ENCODE results near the gene USP9X.
"Not testable (repeated sequence)": the region's sequence is repeated elsewhere in the genome, so short reads cannot be mapped to it uniquely, and the experiment has no call there.

The USP9X gene

DNA sequence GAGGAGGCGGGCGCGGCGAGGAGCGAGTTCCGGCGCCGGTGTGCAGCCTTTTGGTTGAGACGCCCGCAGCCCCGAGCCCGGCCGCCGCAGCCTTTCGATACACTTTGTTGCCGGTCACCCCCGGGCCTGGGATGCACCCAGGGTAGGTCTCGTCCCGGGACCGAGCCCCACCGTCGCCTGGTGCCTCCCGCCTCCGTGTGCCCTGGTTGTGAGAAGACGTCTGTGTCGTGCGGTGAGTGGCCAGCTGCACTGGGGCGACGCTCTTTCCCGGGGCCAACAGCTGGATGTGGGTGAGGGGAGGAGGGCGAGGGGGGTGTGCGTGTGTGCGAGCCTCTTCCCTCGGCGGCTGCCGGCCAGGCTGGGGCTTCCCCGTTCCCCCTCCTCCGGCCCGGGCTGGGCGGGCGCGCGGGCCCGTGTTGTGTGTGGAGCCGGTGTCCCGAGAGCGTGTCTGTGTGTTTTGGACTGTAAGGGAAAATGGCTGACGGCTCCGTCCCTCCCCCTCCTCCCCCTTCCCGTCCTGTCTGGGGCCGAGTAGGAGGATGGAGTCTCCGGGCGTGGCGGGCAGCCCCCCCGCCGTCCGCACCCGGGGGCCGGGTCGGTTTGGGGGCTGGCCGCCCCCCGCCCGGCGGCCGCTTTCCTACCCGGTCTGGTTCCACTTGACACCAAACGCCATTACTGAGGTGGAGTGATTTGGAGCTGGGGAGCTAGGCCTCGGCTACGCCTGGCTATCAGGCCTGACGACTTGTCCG lies 807 bp downstream of the USP9X start:
- FAIRE-seq = no peak

DNA sequence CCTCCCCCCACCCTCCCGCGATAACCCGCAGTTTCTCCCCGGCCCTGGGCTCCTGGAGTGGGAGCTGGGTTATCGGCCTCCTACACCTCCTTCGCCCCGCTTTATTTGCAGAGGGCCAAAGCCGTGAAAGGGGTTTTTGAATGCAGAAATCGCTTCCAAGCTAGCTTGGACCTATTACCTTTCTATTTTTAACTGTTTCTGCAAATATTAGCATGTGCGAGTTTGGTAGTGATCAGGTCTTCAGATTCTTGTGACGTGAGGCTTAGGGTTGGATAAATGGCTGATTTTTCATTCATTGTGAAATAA lies 1.3 kb downstream of the USP9X start:
- FAIRE-seq = no peak

DNA sequence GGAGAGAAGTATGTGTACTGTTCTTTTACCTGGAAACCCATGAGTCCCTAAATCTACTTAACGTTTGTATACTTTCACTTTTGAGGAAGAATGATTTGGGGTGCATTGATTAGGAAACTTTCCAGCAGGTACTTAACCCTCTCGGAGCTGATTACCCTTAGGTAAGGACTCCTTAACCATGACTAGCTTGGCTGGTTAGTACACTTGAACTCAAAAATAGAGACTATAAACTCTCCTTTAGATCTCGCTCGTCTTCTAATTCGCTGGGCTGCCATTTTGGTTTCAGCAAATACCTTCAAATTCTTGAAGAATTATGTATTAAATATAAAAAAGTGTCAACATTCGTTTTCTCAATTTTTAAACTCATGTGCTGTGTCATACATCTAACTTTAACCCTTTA lies 2.0 kb downstream of the USP9X start:
- FAIRE-seq = no peak

DNA sequence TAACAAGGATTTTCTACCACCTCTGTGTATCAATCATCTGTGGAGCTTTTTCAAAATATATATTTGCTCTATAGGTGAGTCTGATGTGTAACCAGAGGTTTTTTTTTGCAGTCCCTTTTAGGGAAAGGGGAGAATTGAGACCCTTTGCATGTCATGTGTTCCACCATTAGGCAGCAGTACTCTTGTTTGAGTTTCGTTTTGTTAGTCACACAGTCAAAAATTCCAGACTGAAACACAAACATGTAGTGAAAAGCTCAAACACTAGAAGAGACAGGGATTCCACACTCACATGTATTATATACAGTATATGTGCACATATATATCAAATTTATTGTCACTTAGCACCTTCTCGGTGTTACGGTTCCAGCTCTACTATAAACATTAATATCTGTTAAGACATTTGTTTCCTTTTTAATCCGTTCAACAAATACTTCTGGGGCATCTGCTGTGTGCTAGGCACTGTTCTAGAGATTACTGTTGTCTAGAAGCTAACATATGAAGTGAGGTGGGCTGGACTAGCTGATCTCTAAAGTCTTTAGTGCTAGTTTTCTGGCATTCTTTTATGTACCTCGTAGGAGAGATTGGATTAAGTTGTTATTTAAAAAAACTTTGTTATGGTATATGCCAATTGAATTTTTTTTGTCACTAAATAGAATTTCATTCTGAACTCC lies 5.5 kb downstream of the USP9X start:
- FAIRE-seq = no peak

DNA sequence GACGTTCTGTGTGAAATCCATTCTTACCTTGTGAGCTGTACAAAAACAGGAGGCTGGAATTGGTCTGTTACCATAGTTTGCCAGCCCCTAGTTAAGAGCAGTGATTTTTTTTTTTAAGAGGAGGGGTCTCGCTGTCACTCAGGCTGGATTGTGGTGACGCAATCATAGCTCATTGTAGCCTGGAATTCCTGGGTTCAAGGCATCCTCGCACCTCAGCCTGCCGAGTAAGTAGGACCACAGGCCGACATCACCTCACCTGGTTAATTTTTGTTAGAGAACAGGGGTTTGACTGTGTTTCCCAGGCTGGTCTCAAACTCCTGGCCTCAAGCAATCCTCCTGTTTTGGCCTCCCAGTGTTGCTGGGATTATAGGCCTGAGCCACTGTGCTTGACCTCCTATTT lies 7.5 kb downstream of the USP9X start:
- no peak for FAIRE-seq

DNA sequence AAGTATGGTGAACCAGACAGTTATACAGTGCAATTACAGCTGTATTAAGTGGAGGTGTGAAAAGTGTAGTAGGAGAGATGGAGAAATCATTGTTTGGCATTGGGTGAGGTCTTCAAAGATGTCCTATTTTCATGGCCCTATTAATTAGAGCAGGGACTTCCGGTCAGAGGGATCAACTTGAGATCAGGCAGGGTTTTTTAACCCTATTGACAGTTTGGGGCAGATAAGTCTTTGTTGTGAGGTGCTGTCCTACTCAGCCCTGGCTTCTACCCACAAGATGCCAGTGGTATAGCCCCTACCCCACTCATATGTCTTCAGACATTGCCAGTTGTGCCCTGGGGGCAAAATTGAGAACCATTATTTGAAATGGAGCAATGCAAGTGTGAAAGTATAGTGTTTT lies 9.9 kb downstream of the USP9X start:
- no peak for FAIRE-seq

DNA sequence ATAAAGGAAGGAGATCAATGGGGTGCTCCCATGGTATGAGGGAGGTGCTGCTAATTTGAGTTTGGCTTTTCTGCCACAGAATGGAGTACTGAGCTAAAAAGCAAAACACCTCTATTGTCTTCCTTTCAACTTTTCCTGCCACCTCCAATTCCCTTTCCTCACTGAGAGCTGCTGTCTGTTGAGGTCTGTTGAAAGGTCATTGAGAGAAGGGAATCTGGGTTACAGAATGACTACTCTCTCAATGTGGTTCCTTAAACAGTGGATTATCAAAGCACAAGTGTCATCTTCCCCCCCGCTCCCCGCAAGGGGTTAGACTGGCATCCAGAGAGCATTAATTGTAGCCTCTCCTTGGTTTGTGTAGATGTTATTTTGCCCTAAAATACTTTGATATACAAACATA lies 10.7 kb downstream of the USP9X start:
- FAIRE-seq = no peak

DNA sequence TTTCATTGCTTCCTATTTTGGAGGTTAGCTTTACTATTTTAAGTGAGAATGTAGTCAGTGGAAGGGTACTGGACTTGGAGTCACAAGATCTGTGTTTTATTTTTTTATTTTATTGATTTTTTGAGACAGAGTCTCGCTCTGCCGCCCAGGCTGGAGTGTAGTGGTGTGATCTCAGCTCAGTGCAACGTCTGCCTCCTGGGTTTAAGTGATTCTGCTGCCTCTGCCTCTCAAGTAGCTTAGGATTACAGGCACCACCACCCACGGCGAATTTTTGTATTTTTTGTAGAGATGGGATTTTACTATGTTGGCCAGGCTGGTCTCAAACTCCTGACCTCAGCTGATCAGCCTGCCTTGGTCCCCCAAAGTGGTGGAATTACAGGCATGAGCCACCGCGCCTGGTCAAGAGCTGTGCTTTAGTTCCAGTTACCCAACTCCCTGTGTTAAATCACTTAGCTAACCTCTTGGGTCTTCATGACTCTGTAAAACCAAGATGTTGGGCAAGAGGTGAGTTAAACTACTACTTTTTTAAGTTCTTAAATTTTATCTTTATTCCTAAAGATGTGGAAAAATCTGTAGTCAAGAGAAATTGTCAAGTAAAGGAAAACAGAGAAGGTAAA lies 11.2 kb downstream of the USP9X start:
- FAIRE-seq = no peak

DNA sequence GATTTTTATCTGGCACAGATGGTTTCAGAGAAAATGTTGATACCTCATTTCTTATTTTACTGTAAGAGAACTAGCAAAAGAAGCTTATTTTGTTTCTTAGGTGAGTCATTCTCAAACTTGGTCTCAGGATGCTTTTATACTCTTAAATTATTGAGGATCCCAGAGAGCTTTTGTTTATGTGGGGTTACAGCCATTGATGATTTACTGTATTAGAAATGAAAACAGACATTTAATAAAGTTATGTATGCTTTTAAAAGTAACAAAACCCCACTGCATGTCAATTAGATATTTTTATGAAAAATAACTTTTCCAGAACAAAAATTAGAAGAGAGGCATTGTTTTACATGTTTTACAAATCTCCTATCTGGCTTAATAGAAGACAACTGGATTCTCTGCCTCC lies 12.1 kb downstream of the USP9X start:
- FAIRE-seq = no peak

DNA sequence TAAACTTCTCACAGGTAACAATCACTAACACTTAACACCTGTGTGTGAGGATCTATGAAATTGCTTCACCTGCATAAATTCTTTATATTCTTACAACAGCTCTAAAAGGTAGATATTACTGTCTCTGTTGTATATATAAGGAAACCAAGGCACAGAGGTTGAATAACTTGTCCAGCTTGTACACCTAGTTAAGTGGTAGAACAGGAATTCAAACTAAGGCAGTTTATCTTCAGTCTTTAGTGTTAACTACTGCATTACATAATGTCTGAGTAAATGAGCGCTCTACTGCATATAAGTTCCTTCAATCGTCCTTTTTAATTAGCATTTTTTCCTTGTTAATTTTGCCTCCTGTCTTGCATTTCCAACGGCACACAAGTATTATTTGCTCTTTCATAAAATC lies 15.0 kb downstream of the USP9X start:
- no peak for FAIRE-seq

DNA sequence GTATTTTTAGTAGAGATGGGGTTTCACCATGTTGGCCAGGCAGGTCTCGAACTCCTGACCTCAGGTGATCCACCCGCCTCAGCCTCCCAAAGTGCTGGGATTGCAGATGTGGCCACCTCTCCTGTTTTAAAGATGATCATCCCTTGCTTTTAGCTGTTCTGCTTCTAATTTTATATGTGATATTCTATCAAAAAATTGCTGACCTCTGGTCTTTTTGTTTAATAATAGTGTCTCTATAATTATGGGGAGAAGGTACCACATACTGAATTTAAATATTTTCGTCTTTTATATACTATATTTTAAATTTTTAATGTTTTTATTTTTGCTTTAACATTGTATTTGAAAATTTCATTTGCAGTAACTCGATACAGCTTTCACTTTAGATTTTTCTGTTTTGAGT lies 15.6 kb downstream of the USP9X start:
- no peak for FAIRE-seq

DNA sequence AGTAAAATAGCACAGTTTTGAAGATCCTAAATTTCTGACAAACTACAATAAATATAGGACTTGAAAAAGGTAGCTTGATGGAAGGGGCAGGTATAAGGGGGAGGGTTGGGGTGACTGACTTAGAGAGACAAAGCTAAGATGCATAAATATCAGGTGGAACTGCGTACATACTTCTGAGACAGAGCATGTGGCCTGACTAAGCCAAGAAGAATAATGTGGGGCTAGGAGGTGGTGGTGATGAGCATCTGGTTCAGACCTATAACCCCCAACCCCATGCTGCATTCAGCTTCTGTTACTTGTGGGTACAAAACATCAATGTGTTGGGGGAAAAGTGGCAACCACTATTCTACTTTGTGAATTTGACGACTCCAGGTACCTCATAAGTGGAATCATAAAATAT lies 19.8 kb downstream of the USP9X start:
- no peak for FAIRE-seq

DNA sequence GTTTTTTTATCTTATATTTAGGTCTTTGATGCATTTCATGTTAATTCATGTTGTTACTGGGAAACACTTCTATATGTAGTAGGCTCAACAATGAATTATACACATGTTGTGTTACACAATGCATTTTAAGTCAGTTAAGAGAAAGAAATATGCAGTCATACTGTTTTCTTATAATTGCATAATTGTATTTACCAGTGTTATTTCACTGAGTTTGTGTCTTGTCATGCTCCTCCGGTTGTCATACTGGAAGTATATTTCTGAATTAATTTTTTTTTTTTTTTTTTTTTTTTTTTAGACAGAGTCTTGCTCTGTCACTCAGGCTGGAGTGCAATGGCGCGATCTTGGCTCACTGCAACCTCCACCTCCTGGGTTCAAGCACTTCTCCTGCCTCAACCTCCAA lies 21.0 kb downstream of the USP9X start:
- FAIRE-seq = not testable (repeated sequence)

DNA sequence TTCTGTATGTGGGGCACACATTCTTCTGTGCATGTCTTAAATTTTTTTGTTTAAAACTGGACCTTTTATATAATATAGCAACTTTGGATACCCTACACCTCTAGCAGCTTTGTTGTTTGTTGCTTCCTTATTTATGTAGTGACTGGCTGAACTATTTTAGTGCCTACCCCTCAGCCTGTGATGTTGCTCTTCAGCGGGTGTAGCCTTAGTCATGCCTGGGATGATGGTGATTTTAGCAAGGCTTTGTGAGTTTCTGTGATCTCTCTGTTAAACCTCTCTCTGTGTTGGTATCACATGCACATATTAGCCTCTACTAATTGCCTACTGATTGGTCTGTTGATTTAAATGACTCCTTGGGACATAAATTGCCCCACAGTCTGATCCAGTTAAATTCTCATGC lies 22.8 kb downstream of the USP9X start:
- no peak for FAIRE-seq

DNA sequence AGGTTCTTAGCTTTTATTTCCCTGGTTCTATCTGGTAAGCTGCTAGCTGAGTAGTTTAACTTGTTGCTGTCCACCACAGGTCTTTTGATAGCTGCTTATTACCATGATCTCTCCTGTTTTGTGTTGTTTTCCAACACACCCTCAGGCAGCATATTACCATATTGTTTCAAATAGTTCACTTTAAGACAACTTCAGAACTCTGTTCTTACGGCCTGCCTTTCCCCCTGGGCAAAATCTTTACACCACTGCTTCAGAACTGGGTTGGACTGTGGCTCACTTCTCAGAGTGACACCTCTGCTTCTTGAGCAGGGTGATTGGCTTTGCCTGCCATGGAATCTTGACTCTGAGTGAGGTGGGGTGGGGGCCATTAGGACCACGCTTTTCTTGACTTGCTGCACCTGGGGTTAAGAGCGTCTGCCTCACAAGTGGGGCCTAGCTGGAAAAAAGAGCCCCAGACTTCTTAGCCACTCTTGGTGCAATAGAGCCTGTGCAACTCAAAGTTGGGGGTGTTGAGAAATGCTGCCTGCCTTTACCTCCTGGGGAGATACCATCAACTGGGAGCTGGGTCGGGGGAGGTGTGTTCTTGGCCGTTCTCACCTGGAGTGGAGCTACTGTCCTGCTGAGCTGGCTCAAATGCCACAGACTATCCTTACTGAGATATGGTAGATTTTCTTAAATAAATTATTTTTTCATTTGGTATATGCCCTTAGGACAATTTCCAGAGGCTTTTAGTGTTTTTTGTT lies 23.4 kb downstream of the USP9X start:
- no peak for FAIRE-seq

DNA sequence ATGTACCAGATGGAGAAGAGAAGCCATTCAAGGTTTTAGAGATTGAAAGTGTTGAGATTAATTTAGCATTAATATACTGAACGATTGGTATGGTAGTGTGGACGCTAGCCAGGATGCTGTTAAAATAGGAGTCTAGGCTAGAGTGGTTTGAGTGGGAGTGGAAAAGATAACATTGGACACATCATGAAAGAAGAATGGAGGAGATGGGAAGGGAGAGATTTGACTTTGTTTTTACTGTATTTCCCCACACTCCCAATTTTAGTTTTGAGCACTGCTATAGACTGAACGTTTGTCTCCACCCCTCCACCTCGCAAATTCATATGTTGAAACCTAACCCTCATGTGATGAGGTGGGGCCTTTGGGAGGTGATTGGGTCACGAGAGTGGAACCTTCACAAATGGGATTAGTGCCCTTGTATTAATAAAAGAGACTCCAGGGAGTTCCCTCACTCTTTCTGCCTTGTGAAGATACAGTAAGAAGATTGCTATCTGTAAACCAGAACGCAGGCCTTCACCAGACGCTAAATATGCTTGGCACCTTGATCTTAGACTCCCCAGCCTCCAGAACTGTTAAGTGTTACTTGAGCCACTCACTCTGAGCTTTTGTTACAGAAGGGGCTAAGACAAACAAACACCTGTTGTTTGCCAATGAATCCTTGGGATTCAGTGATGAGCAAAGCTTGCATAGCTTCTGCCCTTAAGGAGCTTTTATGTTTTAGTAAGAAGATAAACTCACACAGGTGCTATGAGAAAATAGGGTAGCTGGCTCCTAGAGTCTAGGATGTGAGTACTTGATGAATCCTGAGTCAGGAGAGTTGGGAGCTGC lies 25.8 kb downstream of the USP9X start:
- FAIRE-seq = no peak

DNA sequence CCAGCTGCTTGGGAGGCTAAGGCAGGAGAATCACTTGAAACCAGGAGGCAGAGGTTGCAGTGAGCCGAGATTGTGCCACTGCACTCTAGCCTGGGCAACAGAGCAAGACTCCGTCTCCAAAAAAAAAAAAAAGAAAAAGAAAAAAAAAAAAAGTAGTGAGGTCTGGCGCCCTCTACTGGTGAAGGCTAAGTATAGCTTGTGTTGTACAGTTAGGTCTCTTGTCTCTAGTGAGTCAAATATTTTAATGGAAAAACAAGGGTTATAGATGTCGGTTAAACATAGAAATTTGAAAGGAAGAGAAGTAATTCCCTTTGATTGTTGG lies 29.8 kb downstream of the USP9X start:
- peak; percentile 67 for FAIRE-seq

DNA sequence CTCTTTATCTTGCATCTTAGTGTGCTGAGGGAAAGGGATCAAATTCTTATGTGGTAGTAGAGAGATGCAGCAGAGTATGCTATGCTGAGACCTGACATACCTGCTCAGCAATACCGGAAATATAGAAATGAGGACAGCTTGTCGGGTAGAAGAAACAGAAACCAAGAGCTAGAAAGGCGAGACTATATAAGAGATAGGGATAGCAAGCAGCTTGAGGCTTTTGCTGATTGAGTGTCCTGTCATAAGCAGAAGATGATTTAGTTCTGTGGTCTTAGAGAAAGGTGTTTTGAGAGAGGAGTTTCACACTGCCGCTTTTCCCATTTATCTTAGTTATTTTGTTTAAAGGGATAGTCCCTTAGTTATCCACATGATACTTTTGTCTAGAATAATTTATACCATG lies 31.7 kb downstream of the USP9X start:
- no peak for FAIRE-seq

DNA sequence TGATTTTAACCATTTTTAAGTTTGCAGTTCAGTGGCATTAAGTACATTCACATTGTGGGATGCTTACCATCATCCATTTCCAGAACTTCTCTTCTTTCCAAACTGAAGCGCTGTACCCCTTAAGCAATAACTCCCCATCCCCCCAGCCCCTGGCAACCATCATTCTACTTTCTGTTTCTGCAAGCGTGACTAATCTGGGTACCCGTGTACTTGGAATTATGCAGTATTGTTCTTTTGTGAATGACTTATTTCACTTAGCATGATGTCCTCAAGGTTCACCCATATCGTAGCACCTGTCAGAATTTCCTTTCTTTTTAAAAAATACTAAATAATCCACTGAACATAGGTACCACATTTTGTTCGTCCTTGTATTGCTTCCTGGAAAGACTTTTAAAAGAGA lies 32.9 kb downstream of the USP9X start:
- no peak for FAIRE-seq

DNA sequence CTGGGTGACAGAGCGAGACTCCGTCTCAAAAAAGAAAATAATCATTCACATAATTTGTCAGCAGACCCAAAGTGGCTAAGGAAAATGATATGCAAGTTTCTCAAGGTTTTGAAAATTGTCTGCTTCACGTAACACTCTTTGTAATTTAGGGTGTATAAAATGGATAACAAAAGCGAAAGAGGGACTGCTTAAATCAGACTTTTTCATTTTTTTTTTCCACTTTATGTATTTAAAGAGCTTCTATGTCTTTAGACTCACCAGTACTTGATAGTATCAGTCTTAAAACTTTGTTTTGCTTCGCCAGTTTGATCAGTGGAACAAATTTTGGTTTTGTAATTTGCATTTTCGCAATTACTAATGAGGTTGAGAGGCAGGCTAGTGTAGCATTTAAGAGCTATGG lies 34.6 kb downstream of the USP9X start:
- no peak for FAIRE-seq

DNA sequence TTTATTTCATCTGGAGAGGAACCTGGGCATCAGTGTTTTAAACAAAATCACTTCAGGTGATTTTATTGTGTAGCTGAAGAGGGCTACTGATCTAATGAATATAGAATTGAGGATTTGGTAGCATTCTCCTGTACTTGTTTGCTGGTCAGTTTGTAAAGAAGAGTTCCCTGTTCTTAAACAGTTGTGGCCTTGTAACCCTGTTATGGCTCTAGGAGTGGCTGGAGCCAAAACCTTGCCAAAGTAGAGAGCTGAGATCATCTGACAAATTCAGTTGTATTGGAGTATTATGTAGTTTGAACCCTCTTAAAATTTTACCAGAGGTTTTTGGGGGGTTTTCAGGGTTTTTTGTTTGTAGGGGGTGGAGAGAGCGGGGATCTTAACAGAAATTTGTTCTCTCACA lies 36.5 kb downstream of the USP9X start:
- FAIRE-seq = no peak

DNA sequence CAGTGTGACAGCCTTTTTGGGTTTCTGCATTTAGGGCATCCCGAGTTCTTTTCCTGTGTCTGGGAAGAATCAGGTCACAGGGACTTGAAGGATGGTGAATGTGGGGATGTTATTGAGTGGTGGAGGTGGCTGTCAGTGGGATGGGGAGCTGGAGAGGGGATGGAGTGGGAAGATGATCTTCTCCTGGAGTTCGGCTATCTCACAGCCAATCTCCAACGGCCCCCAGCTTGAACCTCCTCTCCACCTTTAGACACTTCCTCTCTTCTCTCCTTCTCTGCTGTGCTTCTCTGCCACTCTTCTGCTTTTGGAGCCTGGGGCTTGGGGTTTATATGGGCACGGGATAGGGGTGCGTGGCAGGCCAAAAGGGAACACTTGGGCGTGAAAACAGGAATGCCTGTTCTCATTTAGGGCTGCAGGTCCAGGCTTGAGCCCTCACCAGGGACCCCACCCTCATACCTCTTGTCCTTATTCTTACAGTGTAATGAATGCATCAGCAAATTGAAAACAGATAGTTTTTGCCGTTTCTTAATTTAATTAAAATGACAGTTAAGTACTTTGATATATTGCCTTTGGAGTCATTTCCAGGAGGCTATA lies 37.5 kb downstream of the USP9X start:
- no peak for FAIRE-seq
